A673 (cell line): ENCODE data around the gene AVPR2. TPM values are rescaled to one million over a fixed set of nuclear protein-coding genes. Genes with fewer than 3 reads are reported as not detected.

Experiments used
- BruUV-seq: library from RNA; stranded (reverse); fragments of 400-500 nt; replicated peaks from 2 replicates; lab custom pipeline; 2021; lab: Mats Ljungman, UMichigan
- CTCF ChIA-PET: fragments of 300-600 bp; sonication (Branson Sonifier 250); formaldehyde crosslinking; loops from one replicate; lab custom pipeline; 2022; ENCODE audit warnings: antibody characterized with exemption; lab: Charles Lee
- POLR2A ChIA-PET: fragments of 300-600 bp; sonication (Branson Sonifier 250); formaldehyde crosslinking; loops from one replicate; lab custom pipeline; 2022; ENCODE audit warnings: antibody characterized with exemption; ENCODE audit not compliant: low non-redundant PET; lab: Charles Lee
- DNase-seq: peaks from one replicate; pipeline ENCODE4 v3.0.0-alpha.2; 2015; ENCODE audit warnings: low spot score
- H3K27ac ChIP-seq: fragments of 200-600 bp; sonication (generic); 2 replicates; pipeline ENCODE4 v1.5.1; 2016; ENCODE audit warnings: mixed run types, low read depth, mild to moderate bottlenecking, mixed read lengths, antibody characterized with exemption, low read length; ENCODE audit not compliant: poor library complexity, severe bottlenecking
- H3K27me3 ChIP-seq: fragments of 200-600 bp; sonication (generic); replicated peaks from 2 replicates; pipeline ENCODE4 v1.6.1; 2017; ENCODE audit warnings: mixed run types, low read depth, mild to moderate bottlenecking, mixed read lengths, antibody characterized with exemption, low read length; ENCODE audit not compliant: insufficient read depth, poor library complexity
- H3K36me3 ChIP-seq: fragments of 200-600 bp; sonication (generic); 2 replicates; pipeline ENCODE4 v1.6.1; 2016; ENCODE audit warnings: mixed run types, mild to moderate bottlenecking, mixed read lengths, antibody characterized with exemption, low read length; ENCODE audit not compliant: insufficient read depth, poor library complexity, severe bottlenecking
- H3K4me1 ChIP-seq: fragments of 200-600 bp; sonication (generic); 2 replicates; pipeline ENCODE4 v1.6.1; 2017; ENCODE audit warnings: mixed run types, mild to moderate bottlenecking, mixed read lengths, antibody characterized with exemption, low read length; ENCODE audit not compliant: insufficient read depth, poor library complexity, severe bottlenecking
- H3K4me3 ChIP-seq: fragments of 200-600 bp; sonication (generic); 2 replicates; pipeline ENCODE4 v1.5.1; 2016; ENCODE audit warnings: low read depth, mixed run types, mild to moderate bottlenecking, mixed read lengths, low read length; ENCODE audit not compliant: poor library complexity, severe bottlenecking
- H3K9me3 ChIP-seq: fragments of 200-600 bp; sonication (generic); 2 replicates; pipeline ENCODE4 v1.6.1; 2016; ENCODE audit warnings: mixed run types, low read depth, mild to moderate bottlenecking, mixed read lengths, antibody characterized with exemption, low read length; ENCODE audit not compliant: poor library complexity, severe bottlenecking
- CTCF ChIP-seq: fragments of 300-800, 200-600 bp; sonication (generic); conservative IDR thresholded peaks from 2 replicates; pipeline ENCODE4 v1.5.1; 2017; ENCODE audit warnings: low read depth, mild to moderate bottlenecking, antibody characterized with exemption, low read length, moderate library complexity, mixed read lengths
- EZH2 ChIP-seq: fragments of 200-600 bp; sonication (generic); IDR thresholded peaks from 2 replicates; pipeline ENCODE4 v1.6.1; 2017; ENCODE audit warnings: borderline replicate concordance, low read depth, mild to moderate bottlenecking, mixed read lengths, antibody characterized with exemption, low read length; ENCODE audit not compliant: poor library complexity, severe bottlenecking
- intact Hi-C: fragments of 100-400 bp; cut with micrococcal nuclease; formaldehyde crosslinking; loops from one replicate; pipeline ENCODE4 v1.10.0; 2022; ENCODE audit not compliant: unreplicated experiment
- total RNA-seq: library from RNA; stranded (reverse); gene quantifications from 2 replicates; pipeline ENCODE4 v1.2.3, GENCODE V29; 2021

AVPR2 gene
- total RNA-seq, 1 experiment from 2014 or later, result not detected

- Histone ChIP-seq H3K9me3 (no peaks in the 10 kb centered on the region), H3K4me3 (no peak overlapping the region), H3K27ac (no peak overlapping the region), H3K4me1 (no peaks in the 10 kb centered on the region), H3K27me3 (peaks cover 2% of the 10 kb centered on the region), H3K36me3 (no peaks in the 10 kb centered on the region)
- no TSS peak for BruUV-seq
- DNase-seq, result no peak
- ChIA-PET CTCF (no interaction called here), POLR2A (no interaction called here)
- TF ChIP-seq EZH2 (no peak), CTCF (no peak)
- intact Hi-C loops, result no loop called here
These were observed 43.3 kb upstream of the AVPR2 start for GRCh38 chrX:153861151-153861550.

DNA sequence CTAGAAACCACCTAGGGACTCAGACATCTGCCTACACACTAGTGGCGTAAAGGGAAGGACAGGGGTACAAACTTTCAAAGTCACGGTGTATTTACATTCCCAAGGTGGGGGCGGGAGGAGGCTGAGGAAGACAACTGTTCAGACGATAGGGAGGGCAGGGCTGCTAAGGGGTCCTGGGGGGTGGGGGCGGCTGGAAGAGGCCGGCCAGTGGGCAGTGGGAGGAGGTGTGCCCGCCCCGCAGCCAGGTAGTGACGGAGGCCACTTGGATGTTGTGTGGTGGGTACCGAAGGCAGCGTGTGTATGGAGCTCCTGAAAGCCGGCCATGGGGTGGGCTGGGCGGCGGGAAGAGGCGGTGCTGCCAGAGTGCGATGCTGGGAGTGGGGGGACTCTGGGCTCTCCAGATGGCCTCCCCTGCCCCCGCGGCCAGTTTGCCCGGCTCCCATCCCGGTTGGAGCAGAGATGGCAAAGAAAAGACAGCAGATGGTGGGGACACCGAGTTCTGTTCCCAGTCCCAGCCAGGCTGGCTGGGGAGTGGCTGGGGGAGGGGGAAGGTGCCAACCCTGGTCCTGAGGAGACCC lies 42.7 kb upstream of the AVPR2 start:
- no peak overlapping the region for H3K27ac ChIP-seq
- no peak overlapping the region for H3K4me3 ChIP-seq
- H3K36me3 ChIP-seq, result no peaks in the 10 kb centered on the region
- BruUV-seq, result no TSS peak
- no peaks in the 10 kb centered on the region for H3K27me3 ChIP-seq
- intact Hi-C loops, result no loop called here
- ChIA-PET POLR2A (no interaction called here), CTCF (no interaction called here)
- no peak for TF ChIP-seq CTCF
- no peak for TF ChIP-seq EZH2
- H3K9me3 ChIP-seq, result no peaks in the 10 kb centered on the region
- no peaks in the 10 kb centered on the region for H3K4me1 ChIP-seq
- DNase-seq, result no peak

- TF ChIP-seq EZH2 (no peak), CTCF (no peak)
- DNase-seq, result no peak
- CTCF ChIA-PET, result no interaction called here
- intact Hi-C loops, result no loop called here
- H3K4me1 ChIP-seq, result no peaks in the 10 kb centered on the region
- no peak overlapping the region for H3K4me3 ChIP-seq
- no peaks in the 10 kb centered on the region for H3K9me3 ChIP-seq
- no peaks in the 10 kb centered on the region for H3K27me3 ChIP-seq
- POLR2A ChIA-PET, result no interaction called here
- H3K36me3 ChIP-seq, result no peaks in the 10 kb centered on the region
- no peak overlapping the region for H3K27ac ChIP-seq
- BruUV-seq, result no TSS peak
These were observed 41.9 kb upstream of the AVPR2 start for GRCh38 chrX:153862369-153863250.
